Endothelial cell of hepatic sinusoid (primary cell): ENCODE data around the gene ZNF709.
"Not testable (repeated sequence)": the region's sequence is repeated elsewhere in the genome, so short reads cannot be mapped to it uniquely, and the experiment has no call there.

Experiments used
- in situ Hi-C: cut with HindIII; loops from 2 replicates; pipeline ENCODE4 v1.10.0; 2017; ENCODE audit warnings: low sequenced_read_pairs

ZNF709 gene

DNA sequence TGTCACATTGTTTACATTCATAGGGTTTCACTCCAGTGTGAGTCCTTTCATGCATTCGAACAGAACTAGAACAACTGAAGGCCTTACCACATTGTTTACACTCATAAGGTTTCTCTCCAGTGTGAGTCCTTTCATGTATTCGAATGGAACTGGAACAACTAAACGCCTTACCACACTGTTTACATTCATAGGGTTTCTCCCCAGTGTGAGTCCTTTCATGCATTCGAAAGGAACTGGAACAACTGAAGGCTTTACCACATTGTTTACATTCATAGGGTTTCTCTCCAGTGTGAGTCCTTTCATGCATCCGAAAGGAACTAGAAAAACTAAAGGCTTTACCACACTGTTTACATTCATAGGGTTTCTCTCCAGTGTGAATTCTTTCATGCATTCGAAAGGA, 20.5 kb downstream of the ZNF709 start:
- in situ Hi-C loops: not testable (repeated sequence)

DNA sequence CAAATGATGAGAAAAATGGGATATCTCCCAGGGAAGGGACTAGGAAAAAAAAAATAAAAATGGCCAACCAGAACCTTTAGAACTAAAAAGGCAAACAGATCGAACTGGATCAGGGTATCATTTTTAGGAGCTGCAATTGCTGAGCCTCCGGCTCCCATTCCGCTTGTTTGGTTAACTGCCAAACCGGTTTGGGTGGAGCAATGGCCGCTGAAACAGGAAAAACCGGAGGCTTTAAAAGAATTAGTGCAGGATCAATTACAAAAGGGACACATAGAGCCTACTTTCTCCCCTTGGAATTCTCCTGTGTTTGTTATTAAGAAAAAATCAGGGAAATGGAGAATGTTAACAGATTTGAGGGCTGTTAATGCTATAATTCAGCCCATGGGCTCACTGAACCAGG, 31.1 kb downstream of the ZNF709 start:
- in situ Hi-C loops: no loop called here

DNA sequence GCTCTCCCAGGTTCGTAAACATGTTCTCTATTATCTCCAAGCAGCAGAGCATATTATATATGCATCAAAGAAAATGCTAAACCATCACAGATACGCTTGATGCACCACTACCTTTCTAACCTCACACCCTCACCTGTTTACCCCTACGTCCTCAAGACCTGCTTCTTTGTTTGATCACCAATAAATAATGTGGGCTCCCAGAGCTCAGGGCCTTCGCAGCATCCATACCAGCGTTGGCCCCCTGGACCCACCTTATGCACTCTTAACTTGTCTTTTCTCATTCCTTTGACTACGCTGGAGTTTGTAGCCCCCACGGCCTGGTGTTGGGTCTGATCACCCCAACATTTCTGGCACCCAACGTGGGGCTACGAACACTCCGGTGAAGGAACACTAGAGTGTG, 33.8 kb downstream of the ZNF709 start:
- in situ Hi-C loops: no loop called here

DNA sequence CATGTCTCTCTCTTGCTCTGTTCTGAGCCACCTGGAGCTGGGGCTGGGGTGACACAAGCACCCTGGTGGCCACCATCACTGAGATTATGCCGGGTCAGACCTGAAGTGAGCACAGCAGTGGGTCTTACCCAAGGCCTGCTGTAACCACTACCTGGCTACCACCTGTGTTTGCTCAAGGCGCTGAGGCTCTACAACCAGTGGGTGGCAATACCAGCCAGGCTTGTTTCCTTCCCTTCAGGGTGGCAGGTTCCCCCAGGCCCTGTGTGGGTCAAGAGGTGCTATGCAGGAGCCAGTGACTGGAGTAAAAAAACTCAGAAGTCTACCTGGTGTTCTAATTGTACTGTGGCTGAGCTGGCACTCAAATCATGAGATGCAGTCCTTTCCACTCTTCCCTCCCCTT, 35.8 kb downstream of the ZNF709 start:
- in situ Hi-C loops: no loop called here

DNA sequence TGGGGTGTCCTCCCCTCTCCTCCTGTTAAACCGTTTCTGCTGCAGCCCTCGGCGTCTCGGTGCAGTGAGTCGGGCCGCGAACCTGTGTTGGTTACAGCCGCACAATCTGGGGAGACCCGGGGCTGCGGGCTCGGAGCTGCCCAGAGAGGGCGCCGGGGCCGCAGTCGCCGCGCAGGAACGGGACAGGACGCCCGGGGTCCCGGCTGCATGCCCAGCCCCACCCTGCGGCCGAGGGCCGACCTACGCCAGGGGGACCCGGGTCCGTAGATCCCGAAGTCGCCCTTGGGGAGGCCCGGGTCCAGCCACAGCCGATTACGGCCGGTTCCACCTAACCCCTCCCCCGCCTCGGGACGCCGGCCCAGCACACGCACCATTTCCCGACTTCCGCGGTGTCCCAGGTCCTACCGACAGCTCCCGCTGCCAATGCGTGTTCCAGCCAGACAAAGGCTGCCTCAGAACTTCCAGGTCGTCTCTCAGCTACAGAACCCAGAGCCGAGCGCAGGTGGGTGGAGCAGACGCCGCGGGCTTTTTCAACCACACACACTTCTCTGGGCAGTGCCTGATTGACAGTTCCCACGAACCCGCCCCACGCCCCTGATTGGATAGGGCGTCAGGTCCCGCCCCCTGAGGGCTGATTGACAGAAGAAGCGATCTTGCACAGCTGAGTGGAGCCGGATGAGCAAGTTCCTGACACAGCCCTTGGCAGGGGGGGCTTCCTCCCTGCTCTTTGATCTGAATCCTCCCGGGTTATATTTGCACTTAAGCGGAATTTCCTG, 43.9 kb downstream of the ZNF709 start, which contains the start of gene ZNF443:
ZNF443 (minus strand) TSS at position 481 of the 776 bp plus-strand sequence; CDS start at position 374, 107 bp downstream.
- in situ Hi-C loops: no loop called here

DNA sequence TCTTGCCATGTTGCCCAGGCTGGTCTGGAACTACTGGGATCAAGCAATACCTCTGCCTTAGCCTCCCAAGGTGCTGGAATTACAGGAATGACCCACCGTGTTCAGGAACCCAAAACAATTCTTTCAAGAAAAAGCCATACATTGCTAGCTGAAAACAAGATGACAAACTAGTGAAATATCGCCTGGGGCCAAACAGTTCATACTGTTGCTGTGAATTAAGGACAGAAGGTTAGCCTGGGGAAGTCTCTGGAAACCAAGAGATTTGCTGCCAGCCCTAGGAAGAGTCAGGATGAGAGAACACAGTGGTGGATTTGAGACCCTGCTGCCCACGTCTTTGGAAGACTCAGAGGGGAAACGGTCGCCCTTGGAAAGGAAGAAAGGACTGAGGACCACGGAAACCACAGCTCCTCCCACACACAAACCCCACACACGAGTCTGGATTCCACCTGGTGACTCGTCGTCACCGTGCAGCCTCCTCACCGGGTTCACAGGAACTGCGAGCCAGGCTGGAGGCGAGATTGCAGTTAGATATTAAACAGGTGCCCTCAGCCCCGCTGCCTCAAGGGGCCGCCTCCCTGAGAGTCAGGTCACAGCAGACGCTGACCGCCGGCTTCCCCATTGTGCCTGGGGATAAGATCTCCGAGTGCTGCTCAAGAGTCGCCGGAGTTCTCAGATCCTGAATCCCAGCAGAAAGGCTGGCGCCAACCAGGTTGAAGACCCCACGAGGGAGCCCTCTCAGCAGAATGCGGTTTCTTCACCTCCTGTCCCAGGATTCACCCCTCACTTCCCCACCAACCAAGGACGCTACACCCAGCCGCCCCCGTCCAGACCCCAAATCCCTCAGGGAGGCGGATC, 44.7 kb downstream of the ZNF709 start:
- in situ Hi-C loops: not testable (repeated sequence)

DNA sequence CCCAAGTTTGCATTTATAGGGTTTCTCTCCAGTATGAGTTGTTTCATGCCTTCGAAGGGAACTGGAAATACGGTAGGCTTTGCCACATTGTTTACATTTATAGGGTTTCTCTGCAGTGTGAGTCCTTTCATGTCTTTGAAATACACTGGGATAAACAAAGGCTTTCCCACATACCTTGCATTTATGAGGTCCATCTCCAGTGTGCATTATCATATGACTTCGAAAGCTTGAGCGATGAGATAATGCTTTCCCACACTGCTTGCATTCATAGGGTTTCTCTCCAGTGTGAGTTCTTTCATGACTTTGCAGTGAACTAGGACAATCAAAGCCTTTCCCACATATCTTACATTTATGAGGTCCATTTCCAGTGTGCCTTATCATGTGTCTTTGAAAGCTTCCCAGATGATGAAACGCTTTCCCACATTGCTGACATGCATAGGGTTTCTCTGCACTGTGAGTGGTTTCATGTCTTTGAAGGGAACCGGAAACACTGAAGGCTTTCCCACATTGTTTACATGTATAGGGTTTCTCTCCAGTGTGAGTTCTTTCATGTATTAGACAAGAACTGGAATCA, 53.8 kb downstream of the ZNF709 start:
- in situ Hi-C loops: not testable (repeated sequence)

DNA sequence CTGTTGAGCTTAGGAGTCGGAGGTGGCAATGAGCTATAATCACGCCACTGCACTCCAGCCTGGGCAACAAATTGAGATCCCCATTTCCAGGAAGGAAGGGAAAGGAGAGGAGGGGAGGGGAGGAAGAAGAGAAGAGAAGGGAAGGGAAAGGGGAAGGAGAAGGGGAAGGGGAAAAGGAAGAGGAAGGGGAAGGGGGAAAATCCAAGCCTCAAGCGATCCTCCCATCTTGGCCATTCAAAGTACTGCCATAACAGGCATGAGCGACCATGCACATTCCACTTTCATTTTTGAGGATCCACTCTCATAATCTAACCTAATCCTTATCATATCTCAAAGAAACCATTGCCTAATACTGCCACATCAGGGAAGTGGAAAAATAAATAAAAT, 58.7 kb downstream of the ZNF709 start:
- in situ Hi-C loops: no loop called here

DNA sequence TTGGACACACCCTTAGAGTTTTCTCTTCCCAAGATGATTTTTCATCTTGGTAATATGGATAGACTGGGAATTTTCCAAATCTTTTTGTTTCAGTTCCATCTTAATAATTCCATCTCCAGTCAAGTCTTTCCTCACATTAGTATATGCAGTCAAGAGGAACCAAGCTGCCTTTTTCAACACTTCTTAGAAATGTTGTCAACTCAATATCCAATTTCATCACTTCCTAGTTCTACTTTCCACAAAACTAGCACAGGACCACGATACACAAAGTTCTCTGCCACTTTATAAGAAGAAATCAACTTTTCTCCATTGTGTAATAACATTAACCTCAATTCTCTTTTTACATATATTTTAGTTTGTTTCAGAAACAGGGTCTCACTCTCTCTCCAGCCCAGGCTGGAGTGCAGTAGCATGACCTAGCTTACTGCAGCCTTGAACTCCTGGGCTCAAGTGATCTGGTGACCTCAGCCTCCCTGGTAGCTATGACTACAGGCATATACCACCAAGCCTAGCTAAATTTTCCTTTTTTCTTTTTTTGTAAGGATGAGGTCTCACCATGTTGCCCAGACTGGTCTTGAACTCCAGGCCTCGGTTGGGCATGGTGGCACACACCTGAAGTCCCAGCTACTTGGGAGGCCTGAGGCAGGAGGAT, 59.3 kb downstream of the ZNF709 start:
- in situ Hi-C loops: no loop called here

DNA sequence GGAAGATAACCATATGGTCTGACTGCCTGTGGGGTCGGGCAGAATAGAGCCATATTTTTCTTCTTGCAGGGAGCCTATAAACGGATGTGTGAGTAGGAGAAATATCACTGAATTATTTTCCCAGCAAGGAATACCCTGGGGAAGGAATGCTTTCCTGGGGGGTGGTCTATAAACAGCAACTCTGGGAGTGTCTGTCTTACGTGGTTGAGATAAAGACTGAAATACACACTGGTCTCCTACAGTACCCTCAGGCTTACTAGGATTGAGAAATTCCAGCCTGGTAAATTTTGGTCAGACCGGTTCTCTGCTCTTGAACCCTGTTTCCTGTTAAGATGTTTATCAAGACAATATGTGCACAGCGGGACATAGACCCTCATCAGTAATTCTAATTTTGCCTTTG, 67.3 kb downstream of the ZNF709 start:
- in situ Hi-C loops: not testable (repeated sequence)

DNA sequence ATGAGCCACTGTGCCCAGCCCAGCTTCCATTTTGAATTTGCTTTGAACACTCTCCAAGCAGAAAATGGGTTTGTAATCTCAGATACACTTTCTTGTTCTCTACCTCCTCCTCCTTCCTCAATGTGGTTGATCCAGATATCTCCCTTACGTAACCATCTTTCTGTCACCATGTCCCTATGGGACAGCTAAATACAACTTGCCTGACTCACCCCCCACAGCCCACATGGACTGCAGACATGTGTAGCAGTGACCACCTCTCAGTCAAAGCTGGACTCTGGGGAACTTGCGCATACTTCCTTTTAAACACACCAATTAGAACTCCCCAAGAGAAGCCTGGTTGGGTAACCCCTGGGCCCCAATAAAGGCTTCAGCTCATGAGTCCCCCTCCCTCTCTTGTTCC, 72.7 kb downstream of the ZNF709 start:
- in situ Hi-C loops: no loop called here
